Right renal cortex interstitium (tissue), 3 donors: ENCODE measurements around the gene TCF19. TPM values are rescaled to one million over a fixed set of nuclear protein-coding genes. Genes with fewer than 3 reads are reported as not detected.
"Not testable (repeated sequence)": the region's sequence is repeated elsewhere in the genome, so short reads cannot be mapped to it uniquely, and the experiment has no call there.

ENCODE experiments used
- DNase-seq, 3 donors: peaks; one replicate each; pipeline ENCODE4 v3.0.0-alpha.2; 2013; ENCODE audit warnings: low read depth in 3 of 3, low spot score in 2 of 3
- polyA plus RNA-seq, 3 donors: library from polyadenylated mRNA; unstranded; fragments of 120-200 nt; gene quantifications; one replicate each; pipeline ENCODE4 v1.2.1, GENCODE V29; 2013; ENCODE audit not compliant: insufficient read length in 3 of 3

Gene TCF19
- polyA plus RNA-seq, 3 donors, result 16.5 to 19.9 (median 17.8) TPM

DNA sequence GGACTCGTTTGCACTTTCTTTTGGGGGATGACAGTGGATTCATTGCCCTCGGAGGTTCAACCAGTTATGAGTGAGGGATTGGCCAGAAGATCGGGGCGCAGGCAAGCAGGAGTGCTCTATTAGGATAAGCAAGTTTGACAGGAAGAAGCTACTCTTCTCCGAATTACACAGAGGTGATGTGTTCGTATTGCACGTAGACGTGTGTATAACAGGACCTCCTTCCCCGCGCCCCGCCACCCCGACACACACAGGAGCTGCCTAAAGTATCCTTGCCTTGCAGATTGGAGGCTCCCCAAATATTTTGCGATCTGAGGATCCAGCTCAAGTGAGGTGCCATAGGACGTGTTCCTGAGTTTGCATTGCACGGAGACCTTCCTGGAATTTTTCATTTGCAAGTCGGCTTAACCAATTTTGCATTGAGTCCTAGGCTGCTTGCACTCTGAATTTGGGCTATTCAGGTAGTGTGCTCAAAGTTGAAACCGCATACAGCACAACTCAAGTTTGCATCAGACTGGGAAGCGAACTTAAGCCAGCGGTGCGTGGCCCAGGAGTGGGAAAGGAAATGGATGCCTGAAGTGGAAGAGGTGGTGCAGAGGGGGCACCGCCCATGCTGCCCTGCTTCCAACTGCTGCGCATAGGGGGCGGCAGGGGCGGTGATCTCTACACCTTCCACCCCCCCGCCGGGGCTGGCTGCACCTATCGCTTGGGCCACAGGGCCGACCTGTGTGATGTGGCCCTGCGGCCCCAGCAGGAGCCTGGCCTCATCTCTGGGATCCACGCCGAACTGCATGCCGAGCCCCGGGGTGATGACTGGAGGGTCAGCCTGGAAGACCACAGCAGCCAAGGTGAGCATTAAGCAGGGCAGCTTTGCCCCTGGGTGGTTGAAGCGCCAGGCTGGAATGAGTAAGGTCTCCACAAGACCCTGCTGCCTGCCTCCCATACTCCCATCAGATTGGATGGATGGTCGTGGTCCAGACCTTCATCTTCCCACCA lies 770 bp downstream of the TCF19 start:
- DNase-seq, result no peak

DNA sequence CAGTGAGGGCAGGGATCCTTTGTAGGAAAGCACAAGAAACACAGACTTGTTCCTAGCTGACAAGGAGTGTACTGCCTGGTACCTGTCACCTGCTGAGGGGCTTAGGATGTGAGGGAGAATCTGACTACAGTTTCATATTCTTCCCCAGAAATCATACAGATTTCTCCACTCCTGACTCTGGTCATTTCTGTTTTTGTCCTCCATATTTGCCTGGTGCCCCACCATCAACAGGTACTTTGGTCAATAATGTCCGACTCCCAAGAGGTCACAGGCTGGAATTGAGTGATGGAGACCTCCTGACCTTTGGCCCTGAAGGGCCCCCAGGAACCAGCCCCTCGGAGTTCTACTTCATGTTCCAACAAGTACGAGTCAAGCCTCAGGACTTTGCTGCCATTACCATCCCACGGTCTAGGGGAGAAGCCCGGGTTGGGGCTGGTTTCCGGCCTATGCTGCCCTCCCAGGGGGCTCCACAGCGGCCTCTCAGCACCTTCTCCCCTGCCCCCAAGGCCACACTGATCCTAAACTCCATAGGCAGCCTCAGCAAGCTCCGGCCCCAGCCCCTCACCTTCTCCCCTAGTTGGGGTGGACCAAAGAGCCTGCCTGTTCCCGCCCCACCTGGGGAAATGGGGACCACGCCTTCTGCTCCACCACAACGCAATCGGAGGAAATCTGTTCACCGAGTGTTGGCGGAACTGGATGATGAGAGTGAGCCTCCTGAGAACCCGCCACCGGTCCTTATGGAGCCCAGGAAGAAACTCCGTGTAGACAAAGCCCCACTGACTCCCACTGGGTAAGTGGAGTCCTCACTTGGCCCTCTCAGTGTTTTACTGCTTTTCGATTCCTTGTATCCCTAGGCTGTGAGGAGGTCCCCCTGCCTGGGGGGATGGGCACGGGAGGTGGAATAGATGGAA lies 3.1 kb downstream of the TCF19 start:
- DNase-seq, result no peak

DNA sequence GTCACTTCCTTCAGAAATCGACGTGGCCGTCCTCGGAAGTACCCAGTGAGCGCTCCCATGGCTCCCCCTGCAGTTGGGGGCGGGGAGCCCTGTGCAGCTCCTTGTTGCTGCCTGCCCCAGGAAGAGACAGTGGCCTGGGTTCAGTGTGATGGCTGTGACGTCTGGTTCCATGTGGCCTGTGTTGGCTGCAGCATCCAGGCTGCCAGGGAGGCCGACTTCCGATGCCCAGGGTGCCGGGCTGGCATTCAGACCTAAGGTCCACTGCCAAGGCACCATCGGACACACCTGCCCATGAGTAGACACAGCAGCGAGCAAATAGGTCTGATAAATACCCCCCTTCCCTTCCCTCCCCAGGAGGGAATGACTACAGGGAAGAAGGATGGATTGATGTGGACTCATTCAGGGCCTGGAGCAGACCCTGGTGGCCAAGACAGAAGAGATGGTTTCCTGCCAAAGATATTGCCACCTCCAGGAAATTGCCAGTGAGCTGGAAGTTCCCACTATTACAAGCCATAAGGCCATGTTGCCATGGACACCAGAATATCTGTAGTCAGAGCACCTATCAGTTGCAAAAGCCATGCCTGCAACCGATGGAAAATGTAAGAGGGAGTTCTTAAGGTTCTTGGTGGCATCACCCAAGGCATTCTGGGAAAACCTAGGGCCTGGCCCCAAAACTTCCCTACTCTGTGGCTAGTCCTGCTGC lies 4.2 kb downstream of the TCF19 start:
- no peak for DNase-seq

DNA sequence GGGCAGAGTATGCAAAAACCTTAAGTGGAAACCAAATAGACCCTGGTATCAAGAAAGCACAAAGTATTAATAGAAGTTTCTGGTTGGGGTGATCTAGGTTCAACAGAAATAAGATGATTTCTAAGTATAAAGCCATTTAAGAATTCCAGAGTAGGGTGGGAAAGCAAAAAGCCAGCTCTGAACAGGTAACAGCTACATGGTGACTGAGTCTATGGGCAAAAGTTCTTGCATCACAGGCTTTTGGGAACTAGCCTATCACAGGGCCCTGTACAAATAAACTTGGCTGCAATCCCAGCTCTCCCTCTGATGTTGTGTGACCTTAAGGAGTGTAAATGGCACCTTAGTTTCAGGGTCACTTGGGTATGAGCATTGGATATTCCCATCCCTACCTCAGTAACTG lies 5.5 kb downstream of the TCF19 start:
- DNase-seq, result no peak

DNA sequence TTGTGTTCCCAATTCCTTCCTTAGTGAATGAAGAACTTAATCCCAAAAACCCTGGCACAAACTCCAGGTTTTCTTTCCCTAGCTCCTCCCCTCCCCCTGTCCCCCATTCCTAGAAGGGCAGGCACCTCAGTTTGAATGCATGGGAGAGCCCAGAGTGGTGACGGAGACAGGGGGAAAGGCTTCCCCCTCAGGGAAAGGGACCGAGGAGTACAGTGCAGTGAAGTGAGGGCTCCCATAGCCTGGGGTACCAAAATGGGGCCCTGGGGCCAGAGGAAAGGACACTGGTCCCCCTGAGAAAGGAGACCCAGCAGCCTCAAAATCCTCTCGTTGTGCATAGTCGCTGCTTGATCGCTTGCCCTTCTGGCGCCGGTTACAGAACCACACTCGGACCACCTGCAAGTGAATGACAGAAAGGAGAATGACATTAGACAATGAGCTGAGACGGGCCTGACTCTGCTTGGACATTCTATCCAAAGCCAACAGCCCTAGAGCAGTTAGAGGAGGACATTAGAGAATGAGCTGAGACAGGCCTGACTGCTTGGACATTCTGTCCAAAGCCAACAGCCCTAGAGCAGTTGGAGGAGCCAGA lies 6.2 kb downstream of the TCF19 start:
- DNase-seq, result not testable (repeated sequence)

DNA sequence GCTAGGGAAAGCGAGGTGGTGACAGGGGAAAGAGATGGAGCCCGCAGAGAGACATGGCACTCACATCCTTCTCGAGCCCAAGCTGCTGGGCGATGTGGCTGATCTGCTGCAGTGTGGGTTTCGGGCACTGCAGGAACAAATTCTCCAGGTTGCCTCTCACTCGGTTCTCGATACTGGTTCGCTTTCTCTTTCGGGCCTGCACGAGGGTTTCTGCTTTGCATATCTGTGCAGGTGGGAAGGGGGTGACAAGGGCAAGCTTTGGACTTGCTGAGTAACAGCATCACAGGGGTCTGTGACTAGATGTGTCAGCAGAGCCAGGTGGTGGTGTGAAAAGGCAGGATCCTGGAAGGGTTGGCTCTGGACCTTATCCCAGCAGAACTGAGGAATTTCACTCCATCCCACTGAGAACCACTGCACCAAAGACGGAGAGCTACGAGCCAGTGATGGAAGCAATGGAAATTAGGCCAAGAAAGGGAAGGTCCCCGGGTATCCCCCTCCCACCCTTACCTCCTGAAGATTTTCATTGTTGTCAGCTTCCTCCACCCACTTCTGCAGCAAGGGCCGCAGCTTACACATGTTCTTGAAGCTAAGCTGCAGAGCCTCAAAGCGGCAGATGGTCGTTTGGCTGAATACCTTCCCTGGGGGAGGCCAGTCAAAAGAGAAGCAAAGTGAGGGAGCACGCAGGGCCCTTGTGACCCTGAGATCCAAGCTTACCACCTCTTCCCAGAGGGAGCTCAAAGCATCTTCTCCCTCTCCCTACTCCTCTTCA lies 6.9 kb downstream of the TCF19 start:
- not testable (repeated sequence) for DNase-seq

DNA sequence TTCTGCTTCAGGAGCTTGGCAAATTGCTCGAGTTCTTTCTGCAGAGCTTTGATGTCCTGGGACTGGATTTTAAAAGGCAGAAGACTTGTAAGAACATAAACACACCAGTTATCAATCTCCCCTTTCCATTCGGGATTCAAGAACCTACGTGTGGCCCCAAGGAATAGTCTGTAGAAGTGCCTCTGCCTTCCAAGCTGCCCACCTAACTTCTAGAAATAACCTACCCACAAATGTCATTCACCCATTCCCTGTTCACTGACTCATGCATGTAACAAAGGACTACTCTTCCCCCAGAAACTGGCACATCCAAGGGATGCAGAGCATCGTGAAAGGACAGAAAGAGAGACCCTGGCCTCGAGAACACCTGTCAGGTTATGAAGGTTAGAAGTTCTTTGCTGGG lies 7.6 kb downstream of the TCF19 start:
- DNase-seq, result no peak

DNA sequence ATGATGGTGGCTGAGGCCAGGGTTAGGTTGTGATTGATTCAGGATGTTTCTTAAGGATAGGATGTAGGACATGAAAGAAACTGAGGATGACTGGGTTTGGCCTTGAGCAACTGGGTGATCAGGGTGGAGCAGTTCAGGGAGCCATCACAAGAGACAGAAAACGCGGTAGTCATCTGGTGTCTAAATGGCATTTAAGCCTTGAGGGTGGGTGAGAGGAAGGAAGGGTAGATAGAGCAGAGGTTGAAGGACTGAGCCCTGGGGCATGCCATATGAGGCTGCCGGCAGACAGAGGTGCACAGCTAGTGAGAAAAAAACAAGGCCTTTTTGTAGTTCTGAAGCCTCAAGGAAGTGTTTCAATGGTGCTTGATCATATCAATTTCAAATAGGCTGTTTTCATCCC lies 10.2 kb downstream of the TCF19 start:
- no peak for DNase-seq

DNA sequence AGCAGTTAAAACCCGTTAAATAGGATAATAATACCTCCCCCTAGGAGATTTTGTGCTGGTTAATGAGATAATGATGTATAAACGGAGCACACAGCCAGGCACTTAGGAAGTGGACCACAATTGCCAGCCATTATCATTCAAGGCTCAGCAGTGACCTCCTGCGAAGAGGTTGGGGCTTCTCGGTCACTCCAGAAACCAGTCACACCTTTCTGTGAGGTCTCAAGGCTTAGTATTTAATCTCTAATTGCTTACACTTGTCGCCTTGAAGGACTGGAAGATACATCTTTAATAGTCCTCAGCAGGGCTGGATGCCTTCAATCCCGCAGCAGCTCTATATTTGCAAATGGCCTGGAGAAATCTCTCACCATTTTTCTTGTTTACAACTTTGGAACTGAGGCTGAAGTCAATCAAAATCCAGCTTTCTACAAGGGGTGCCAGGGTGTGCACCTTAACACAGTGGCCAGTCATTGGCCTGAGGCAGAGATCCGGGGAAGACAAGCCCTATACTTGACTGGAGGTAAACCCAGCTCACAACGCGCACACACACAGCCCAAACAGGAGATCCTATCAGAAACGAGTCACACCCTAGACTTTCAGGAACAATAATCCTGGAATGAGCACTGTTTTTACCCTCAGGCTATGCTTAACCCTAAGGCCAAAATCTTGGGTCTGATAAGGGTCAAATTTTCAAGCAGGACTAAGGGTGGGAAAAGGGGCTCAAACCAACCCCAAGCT lies 10.9 kb downstream of the TCF19 start:
- no peak for DNase-seq

DNA sequence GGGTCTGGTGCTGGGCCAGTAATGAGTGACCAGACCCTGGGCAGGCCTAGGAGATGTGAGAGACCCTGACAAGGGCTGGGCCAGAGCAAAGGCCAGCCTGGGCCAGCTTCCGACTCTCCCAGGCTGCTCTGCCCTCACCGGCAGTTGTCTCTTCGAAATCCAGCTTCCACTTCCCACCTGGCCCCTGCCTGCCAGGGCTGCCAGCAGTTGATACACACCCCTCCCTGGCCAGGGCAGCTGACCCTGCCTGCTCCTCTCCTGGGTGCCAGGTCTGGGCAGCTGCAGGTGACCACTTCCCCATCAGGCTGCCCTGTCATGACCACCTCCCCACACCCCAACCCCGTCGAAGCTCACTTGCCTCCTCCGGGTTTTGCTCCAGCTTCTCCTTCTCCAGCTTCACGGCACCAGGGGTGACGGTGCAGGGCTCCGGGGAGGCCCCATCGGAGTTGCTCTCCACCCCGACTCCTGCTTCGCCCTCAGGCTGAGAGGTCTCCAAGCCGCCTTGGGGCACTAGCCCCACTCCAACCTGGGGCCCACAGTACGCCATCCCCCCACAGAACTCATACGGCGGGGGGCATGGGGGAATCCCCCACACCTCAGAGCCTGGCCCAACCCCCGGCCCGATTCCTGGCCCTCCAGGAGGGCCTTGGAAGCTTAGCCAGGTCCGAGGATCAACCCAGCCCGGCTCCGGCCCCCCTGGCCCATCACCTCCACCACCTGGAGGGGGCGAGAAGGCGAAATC lies 11.6 kb downstream of the TCF19 start:
- not testable (repeated sequence) for DNase-seq

DNA sequence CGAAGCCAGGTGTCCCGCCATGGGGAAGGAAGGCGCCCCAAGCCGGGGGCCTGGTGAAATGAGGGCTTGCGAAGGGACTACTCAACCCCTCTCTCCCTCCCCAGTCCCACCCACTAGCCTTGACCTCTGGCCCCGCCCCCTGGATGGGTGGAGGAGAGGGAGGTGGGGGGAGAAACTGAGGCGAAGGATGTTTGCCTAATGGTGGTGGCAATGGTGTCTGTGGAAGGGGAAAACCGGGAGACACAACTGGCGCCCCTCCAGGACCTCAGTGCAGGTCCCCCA lies 12.2 kb downstream of the TCF19 start, which contains the start of gene POU5F1:
POU5F1 (minus strand) TSS at position 83 of the 282 bp plus-strand sequence; CDS start at position 21, 62 bp downstream.
- DNase-seq, result no peak

DNA sequence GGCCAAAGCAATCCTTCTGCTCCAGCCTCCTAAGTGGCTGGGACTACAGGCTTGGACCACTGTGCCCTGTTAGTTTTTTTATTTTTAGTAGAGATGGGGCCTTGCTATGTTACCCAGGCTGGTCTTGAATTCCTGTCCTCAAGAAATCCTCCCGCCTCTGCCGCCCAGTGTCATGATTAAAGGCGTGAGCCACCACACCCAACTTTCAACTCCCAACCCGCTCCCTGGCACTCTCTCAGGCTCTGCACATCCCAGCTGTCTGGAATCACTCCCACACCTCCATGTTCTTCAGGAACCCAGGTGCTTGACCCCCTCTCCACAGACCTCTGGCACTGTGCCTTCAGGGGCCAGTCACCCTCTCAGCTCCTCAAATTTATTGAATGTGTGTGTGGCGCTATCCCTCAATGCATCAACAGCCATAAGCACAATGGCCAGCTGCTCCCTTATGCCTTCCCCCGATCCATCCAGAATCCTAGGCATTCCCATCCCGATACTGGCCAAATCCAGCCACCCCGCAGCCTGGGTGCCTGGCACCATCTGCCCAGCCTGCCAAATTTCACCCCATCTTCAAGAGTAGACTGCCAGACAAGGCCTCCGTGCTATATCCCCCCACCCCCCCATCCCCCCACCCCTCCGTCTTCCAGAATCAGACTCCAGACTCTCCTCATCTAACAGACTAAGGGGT lies 12.7 kb downstream of the TCF19 start:
- DNase-seq, result no peak

DNA sequence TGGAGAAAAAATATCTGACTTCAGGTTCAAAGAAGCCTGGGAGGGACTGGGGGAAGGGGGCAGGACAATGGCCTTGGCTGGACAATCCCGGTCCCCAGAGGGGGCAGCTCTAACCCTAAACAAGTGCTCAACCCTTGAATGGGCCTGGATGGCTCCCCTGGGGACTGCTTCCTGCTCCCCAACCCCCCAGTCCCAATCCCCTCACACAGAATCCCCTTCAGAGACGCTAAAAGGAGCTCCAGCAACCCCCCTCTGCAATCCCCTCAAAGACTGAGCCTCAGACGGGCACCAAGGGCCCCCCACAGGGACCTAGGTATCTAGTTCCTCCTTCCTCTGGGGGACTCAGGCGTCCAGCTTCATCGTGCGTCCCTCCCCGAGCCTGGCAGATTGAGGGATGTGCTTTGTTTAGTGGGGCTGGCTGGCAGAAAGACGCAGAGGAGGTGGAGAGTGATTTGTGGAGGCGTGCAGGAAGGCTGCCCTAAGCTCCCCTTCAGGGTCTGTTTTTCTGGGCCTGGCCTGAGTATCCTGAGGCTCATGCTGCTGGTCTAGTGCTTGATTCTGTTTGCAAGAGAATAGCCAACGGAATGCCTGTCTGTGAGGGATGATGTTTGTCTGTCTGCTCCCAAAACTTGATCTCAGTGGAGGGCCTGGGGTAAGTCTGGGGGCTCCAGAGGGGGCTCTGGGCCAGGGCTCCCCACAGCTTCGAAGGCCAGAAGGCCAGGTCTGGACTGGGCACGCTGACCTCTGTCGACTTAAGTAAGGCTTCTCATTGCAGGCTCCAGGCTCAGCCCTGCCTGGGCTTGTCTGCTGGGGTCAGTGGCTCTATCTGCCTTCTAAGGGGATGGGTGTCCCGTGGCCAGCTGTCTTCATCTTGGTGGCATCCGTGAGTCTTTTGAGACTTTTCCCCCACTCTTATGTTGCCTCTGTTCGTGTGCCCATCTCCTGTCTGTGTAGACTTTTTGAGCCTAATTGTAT lies 13.8 kb downstream of the TCF19 start:
- DNase-seq, result no peak

DNA sequence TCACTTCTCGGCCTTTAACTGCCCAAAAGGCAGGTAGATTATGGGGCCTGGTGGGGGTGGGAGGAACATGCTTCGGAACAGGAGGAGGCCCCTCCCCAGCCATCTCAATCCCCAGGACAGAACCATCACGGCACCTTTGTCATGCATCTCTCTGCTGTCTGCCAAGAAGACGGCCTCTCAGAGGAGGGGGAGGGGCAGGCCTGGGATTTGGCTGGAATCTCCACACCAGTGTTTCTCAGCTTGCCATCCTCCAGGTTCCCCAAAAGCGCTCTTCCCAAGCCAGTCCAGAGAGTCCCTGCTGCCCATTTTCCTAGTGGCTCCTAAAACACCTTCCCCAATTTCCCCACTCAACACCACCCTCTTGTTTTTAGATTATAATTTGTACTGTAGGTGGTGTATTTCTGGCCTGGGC lies 14.6 kb downstream of the TCF19 start:
- no peak for DNase-seq

DNA sequence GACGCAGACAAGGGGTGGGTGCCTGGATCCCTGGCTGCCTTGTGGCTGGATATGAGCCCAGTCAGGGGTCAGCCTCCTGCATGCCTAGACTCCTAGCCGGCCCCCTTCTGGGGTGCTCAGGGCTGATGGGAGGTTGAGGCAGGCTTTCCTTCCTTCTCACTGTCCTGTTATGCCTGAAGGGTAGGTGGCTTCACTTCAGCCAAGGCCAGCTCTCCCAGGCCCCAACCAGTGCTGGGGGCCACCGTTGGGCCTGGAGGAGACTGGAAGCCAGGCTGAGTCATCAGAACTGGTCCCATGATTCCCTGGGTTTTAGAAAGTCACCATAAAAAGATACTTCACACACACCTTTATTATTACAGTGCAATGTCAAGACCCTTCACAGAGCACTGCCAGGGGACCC lies 15.0 kb downstream of the TCF19 start:
- DNase-seq, result no peak

DNA sequence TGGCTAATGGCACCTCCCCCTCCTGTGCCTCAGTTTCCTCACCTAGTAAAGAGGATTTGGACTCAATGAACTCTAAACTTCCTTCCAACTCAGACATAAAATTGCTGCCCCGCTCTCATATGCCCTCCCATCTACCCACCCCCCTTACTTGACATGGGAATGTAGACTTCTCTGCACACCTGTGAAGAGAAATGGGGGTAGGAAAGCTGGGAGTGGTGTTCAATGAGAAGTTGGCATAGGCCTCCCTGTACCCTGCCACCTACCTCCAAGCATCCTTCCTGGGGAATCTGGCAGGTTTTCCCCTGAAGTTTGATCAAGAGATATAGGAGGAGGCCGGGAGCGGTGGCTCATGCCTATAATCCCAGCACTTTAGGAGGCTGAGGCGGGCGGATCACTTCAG lies 16.0 kb downstream of the TCF19 start:
- DNase-seq, result no peak

DNA sequence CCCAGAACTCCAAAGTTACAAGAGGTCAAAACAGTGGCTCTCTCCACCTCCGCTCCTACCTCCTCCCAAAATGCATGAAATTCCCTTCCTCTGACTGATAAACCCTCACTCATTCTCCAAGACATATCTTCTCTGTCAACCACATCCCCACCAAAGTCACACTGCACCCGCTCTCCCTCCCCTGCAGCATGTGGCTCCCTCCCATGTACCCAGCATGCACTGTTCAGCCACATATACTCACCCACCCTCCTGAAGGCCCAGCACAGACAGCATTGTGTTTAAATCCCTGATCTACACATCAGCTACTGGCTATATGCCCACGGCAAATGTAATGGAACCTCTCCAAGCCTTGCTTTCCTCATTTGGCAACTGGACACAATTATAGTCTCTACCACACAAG lies 17.6 kb downstream of the TCF19 start:
- DNase-seq, result no peak
